ENCODE measurements around the gene IL15RA. TPM values are rescaled to one million over a fixed set of nuclear protein-coding genes. Genes with fewer than 3 reads are reported as not detected.

IL15RA gene
- total and polyA plus RNA-seq, 2 donors from 2014 or later: 6.8 to 13.9 TPM

DNA sequence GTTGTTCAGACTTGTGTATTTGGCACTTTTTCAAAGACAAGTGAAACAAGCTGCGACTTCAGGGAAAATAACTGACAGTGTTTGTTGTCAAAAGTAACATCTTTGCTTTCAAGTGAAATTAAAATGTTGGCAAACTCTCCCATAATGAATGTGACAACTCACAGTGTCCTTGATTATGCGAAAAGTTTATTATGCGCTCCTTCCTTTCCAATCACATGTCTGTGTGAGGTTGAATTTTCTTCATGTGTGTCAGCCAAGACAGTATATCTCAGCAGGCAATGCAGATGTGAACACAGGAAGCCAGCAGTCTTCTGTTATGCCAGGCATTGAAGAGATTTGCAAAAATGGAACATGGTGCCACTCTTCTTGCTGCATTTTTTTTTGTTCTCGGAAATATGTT, 58.6 kb downstream of the IL15RA start:
- intact Hi-C loops (cut with DNase I): no loop called here
- Histone ChIP-seq H3K27ac (ENCODE audit: low read depth in 2 of 2, low read length in 2 of 2) (no peak overlapping the region), H3K9ac (ENCODE audit: low read length in 3 of 3) (no peak overlapping the region), H3K4me1 (ENCODE audit: control insufficient read depth in 2 of 3, insufficient read depth in 2 of 3, low read depth in 1 of 3, low read length in 3 of 3) (no peaks in the 10 kb centered on the region), H3K36me3 (ENCODE audit: control insufficient read depth in 2 of 3, insufficient read depth in 3 of 3, low read length in 3 of 3) (peaks cover 7 to 91% (median 68%) of the 10 kb centered on the region in 3 donors), H3K27me3 (ENCODE audit: control insufficient read depth, insufficient read depth, low read length) (no peaks in the 10 kb centered on the region), H3K4me3 (ENCODE audit: low read length in 3 of 3) (no peak overlapping the region), H3K9me3 (ENCODE audit: control insufficient read depth in 2 of 3, insufficient read depth in 1 of 3, low read length in 3 of 3) (no peaks in the 10 kb centered on the region)
- no peak for DNase-seq
- TF ChIP-seq, protein P1, sequence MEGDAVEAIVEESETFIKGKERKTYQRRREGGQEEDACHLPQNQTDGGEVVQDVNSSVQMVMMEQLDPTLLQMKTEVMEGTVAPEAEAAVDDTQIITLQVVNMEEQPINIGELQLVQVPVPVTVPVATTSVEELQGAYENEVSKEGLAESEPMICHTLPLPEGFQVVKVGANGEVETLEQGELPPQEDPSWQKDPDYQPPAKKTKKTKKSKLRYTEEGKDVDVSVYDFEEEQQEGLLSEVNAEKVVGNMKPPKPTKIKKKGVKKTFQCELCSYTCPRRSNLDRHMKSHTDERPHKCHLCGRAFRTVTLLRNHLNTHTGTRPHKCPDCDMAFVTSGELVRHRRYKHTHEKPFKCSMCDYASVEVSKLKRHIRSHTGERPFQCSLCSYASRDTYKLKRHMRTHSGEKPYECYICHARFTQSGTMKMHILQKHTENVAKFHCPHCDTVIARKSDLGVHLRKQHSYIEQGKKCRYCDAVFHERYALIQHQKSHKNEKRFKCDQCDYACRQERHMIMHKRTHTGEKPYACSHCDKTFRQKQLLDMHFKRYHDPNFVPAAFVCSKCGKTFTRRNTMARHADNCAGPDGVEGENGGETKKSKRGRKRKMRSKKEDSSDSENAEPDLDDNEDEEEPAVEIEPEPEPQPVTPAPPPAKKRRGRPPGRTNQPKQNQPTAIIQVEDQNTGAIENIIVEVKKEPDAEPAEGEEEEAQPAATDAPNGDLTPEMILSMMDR (IDR thresholded peaks at IDR 0.05; ENCODE audit: borderline replicate concordance, extremely low read depth, insufficient read depth): no peak
- no peak for FAIRE-seq

DNA sequence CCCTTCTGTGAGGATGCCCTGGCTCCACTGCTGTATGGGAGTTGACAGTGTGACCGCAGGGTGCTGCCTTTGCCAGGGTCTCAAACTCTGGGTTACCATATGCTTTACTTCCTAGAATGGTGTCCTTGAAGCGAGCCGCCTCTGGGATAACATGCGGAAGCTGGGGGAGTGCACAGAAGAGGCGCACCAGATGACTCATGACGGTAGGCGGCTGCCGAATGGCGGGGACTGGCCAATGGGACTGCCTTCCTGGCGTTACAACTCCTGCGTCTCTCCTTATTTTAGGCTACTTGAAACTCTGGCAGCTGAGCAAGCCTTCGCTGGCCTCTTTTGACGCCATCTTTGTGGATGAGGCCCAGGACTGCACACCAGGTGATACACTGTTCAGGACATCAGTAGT, 60.0 kb downstream of the IL15RA start:
- FAIRE-seq: no peak
- intact Hi-C loops (cut with DNase I): no loop called here
- TF ChIP-seq, protein P1 (IDR thresholded peaks at IDR 0.05; ENCODE audit: borderline replicate concordance, extremely low read depth, insufficient read depth): no peak

DNA sequence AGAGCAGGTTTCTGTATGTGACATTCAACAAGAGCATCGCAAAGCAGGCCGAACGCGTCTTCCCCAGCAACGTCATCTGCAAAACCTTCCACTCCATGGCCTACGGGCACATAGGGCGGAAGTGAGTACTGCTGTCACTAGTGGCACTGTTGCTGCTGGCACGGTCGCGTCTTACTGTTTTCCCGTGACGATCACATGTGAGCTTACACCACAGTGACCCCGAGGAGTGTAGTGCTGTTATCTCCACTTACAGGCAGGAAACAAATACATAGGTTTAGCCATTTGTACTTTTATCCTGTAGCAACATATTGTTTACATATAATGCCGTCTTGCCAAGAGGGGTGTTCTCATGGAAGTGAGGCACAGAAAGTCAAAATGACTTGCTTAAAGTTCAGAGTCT, 61.9 kb downstream of the IL15RA start:
- intact Hi-C loops (cut with DNase I): no loop called here
- Histone ChIP-seq H3K27ac (ENCODE audit: low read depth in 2 of 2, low read length in 2 of 2) (no peak overlapping the region), H3K4me3 (ENCODE audit: low read length in 3 of 3) (no peak overlapping the region), H3K27me3 (ENCODE audit: control insufficient read depth, insufficient read depth, low read length) (no peaks in the 10 kb centered on the region), H3K9me3 (ENCODE audit: control insufficient read depth in 2 of 3, insufficient read depth in 1 of 3, low read length in 3 of 3) (no peaks in the 10 kb centered on the region), H3K36me3 (ENCODE audit: control insufficient read depth in 2 of 3, insufficient read depth in 3 of 3, low read length in 3 of 3) (peaks cover 5 to 82% (median 64%) of the 10 kb centered on the region in 3 donors), H3K4me1 (ENCODE audit: control insufficient read depth in 2 of 3, insufficient read depth in 2 of 3, low read depth in 1 of 3, low read length in 3 of 3) (no peaks in the 10 kb centered on the region), H3K9ac (ENCODE audit: low read length in 3 of 3) (no peak overlapping the region)
- DNase-seq (no peak), FAIRE-seq (no peak)
- TF ChIP-seq, protein P1 (IDR thresholded peaks at IDR 0.05; ENCODE audit: borderline replicate concordance, extremely low read depth, insufficient read depth): no peak

More for the DNA sequence above, 60.0 kb downstream of the IL15RA start:
- Histone ChIP-seq H3K4me1 (ENCODE audit: control insufficient read depth in 2 of 3, insufficient read depth in 2 of 3, low read depth in 1 of 3, low read length in 3 of 3) (no peaks in the 10 kb centered on the region), H3K4me3 (ENCODE audit: low read length in 3 of 3) (no peak overlapping the region), H3K9me3 (ENCODE audit: control insufficient read depth in 2 of 3, insufficient read depth in 1 of 3, low read length in 3 of 3) (no peaks in the 10 kb centered on the region), H3K9ac (ENCODE audit: low read length in 3 of 3) (no peak overlapping the region), H3K27ac (ENCODE audit: low read depth in 2 of 2, low read length in 2 of 2) (no peak overlapping the region), H3K27me3 (ENCODE audit: control insufficient read depth, insufficient read depth, low read length) (no peaks in the 10 kb centered on the region), H3K36me3 (ENCODE audit: control insufficient read depth in 2 of 3, insufficient read depth in 3 of 3, low read length in 3 of 3) (peaks cover 7 to 83% (median 67%) of the 10 kb centered on the region in 3 donors)
- no peak for DNase-seq

DNA sequence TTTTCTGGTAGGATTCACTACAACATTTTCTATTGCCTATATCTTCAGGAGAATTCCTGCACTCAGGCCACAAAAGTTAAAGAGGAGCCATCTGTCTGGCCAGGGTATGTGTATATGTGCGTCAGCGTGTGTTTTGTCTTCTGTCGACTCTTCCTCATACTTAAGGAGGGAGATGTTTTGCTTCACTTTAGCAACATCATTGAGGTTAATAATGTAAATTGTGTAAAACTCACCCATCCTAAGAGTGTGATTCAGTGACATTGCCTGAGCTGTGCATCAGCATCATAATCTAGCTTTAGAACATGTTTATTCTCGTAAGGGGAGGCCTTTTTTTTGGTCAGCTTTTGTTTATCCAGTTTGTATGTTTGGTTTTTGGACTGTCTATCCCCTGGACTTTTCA, 63.6 kb downstream of the IL15RA start:
- Histone ChIP-seq H3K27me3 (ENCODE audit: control insufficient read depth, insufficient read depth, low read length) (no peaks in the 10 kb centered on the region), H3K36me3 (ENCODE audit: control insufficient read depth in 2 of 3, insufficient read depth in 3 of 3, low read length in 3 of 3) (peaks cover 7 to 85% (median 68%) of the 10 kb centered on the region in 3 donors), H3K4me3 (ENCODE audit: low read length in 3 of 3) (no peak overlapping the region), H3K9me3 (ENCODE audit: control insufficient read depth in 2 of 3, insufficient read depth in 1 of 3, low read length in 3 of 3) (no peaks in the 10 kb centered on the region), H3K4me1 (ENCODE audit: control insufficient read depth in 2 of 3, insufficient read depth in 2 of 3, low read depth in 1 of 3, low read length in 3 of 3) (no peaks in the 10 kb centered on the region), H3K27ac (ENCODE audit: low read depth in 2 of 2, low read length in 2 of 2) (no peak overlapping the region), H3K9ac (ENCODE audit: low read length in 3 of 3) (no peak overlapping the region)
- FAIRE-seq (no peak), DNase-seq (no peak)
- intact Hi-C loops (cut with DNase I): no loop called here
- TF ChIP-seq, protein P1 (IDR thresholded peaks at IDR 0.05; ENCODE audit: borderline replicate concordance, extremely low read depth, insufficient read depth): no peak
